SH-SY5Y (cell line): ENCODE measurements around the gene TSEN34.
A peak's percentile ranks its signal among the peaks of the same experiment; 100 is the strongest.
"Not testable (repeated sequence)": the region's sequence is repeated elsewhere in the genome, so short reads cannot be mapped to it uniquely, and the experiment has no call there.

Experiments used
- GATA2 ChIP-seq: IDR thresholded peaks from 2 replicates; pipeline ENCODE4 v1.6.1; 2011; ENCODE audit warnings: mild to moderate bottlenecking, low read depth, low read length
- GATA3 ChIP-seq: IDR thresholded peaks from 2 replicates; pipeline ENCODE4 v1.6.1; 2011; ENCODE audit warnings: low read depth, mild to moderate bottlenecking, low read length, moderate library complexity

The TSEN34 gene

GRCh38 chr19:54207983-54208783 lies 17.1 kb downstream of the TSEN34 start:
- no peak for TF ChIP-seq GATA3
- TF ChIP-seq GATA2 = no peak

DNA sequence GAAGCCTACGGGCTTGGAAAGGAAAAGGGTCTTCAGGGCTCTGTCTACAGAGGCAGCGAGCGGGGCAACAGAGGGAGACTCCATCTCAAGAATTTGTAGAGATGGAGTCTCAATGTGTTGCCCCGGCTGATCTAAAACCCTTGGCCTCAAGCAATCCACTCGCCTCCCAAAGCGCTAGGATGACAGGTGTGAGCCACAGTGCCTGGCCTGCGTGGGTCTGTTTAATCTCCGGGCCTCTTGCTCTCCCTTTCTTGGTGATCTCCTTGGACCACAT lies 17.6 kb downstream of the TSEN34 start:
- TF ChIP-seq GATA2 (no peak), GATA3 (no peak)

- TF ChIP-seq GATA3 (no peak), GATA2 (no peak)
Observed at GRCh38 chr19:54209058-54209810, 18.1 kb downstream of the TSEN34 start.

DNA sequence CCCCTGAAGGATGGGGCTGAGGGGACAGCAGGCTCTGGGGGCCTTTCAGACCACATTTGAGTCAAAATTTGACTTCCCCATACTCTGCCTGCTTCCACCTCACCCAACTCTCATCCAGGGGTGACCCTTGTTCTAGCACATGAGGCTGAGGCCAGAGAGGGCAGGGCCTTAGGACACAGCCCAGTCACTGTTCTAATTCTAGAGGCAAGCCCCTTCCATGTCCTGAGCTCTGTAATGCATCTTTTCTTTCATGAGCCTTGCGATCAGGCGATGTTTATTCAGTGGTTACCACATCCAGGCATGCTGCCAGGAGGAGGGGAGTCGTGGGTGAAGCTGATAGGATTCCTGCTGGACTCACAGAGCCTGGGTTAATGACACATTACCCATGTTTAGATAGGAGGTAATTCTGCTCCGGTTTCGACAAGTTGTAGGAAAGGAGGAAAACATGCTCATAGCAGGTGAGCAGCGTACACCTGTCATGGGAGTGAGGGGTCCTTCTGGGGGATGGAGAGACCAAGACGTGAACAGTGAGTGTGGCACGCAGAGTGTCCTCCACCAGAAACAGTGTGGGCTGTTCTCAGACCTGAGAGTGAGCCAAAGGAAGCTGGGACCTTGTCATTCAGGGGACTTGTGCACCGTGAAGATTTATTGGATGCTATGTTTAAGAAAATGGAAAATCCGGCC lies 18.8 kb downstream of the TSEN34 start:
- no peak for TF ChIP-seq GATA3
- no peak for TF ChIP-seq GATA2

- TF ChIP-seq GATA3 (no peak), GATA2 (no peak)
Observed at GRCh38 chr19:54211235-54211634, 20.1 kb downstream of the TSEN34 start.

DNA sequence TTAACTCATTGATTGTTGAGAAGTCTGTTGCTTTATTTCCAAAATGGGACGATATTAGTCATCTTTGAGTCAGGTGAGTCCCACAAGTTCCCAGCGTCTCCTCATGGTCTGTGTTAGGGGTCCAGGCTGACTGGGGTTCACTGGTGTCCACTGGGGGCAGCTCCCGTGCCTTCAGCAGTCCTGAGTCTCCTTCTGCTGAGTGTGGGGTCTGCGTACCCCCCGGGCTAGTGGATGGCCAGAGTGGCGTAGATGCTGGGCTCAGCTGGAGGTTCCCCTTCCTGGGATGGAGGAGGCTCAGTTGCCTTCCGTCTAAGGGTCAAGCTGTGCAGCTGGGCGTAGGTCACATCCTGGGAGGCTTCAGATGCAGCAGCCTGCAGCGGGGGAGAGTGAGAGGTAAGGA lies 25.8 kb downstream of the TSEN34 start:
- TF ChIP-seq GATA2 (no peak), GATA3 (no peak)

GRCh38 chr19:54218259-54218658 lies 27.2 kb downstream of the TSEN34 start:
- TF ChIP-seq GATA3 (no peak), GATA2 (no peak)

DNA sequence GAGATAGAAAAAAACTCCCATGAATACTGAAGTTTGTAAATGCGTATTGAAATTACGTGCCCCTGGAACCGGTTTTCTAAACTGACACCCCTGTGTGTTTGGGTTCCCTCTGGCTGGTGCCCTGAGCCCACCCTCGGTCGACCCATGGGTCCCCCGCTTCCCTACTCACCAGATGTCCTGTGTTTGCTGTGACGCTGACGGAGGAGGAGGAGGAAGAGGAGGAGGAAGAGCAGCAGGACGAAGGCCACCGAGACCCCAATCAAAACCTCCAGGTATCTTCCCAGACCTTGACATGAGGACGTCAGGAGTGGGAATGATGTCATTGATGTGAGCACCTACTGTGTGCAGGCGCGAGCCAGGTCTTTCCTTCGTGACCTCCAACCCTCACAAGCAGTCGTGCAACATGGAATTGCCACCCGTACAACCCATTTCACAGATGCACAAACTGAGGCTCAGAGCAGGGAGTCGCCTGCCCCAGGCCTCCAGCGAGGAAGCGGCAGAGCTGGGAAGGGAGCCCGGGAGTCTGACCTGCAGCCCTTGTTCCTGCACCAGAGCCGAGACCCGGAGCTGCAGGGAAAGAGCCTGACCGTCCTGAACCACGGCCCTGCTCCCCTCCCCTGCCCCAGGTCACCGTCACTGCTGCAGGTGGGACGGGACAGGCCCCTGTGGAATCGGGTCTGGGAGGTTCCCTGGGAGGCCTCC lies 28.0 kb downstream of the TSEN34 start:
- TF ChIP-seq GATA3 = no peak
- TF ChIP-seq GATA2 = no peak

DNA sequence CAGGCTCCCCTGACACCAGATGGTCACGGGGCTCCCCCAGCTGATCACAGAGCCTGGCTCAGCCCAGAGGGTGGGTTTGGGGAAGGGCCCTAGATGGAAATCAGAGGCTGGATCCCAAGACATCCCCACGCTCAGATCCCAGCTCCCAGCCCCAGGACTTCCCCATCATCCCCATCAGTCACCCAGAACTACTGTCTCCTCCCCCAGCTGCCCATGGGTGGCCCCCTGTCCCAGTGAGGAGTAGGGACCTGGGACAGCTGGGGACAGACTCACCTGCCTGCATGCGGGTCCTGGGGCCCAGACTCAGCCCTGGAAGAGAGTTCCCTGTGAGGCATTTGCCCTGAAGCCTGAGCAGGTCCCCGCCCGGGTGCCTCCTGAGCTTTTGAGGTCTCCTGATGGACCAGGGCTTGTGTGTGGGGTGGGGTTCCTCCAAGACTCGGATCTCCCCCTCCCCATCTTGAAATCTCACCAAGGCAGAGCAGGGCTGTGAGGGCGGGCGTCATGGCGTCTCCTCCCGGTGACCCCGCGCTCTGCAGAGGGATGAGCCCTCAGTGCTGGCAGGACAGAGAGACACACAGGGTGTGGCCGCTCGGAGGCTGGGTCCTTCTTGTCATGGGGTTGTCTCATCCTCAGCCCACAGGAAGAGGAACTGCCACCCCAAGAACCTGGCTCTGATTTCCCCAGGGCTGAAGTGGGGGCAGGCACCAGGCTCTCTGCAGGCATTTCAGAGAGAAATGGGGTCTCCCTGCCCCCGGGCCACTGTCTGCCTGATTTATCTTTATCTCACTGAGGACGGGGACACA lies 31.6 kb downstream of the TSEN34 start, which contains the start of gene LILRB3:
Gene LILRB3 (minus strand): TSS at position 534 of the 803 bp plus-strand sequence. CDS start 31 bp downstream, at position 503.
- TF ChIP-seq GATA3, GATA2: not testable (repeated sequence)

DNA sequence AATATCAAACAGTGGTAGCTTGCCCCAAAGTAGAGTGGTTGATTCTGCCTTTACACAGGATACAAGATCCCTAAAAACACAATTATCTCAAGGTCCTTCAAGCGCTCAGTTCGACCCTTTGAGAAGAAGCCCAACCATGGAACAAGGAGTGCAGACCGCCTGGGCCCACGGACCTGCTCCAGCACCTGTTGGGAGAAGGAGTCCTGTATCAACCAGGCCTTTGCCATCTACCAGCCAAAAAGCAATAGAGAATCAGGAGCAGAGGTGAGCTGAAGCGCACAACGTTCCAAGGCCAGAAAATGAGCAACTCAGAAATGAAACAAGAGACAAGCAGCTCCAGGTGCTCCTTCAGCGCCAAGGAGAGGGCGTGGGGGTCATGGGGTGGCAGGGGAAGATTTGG lies 38.0 kb downstream of the TSEN34 start:
- TF ChIP-seq GATA2 (no peak), GATA3 (no peak)

DNA sequence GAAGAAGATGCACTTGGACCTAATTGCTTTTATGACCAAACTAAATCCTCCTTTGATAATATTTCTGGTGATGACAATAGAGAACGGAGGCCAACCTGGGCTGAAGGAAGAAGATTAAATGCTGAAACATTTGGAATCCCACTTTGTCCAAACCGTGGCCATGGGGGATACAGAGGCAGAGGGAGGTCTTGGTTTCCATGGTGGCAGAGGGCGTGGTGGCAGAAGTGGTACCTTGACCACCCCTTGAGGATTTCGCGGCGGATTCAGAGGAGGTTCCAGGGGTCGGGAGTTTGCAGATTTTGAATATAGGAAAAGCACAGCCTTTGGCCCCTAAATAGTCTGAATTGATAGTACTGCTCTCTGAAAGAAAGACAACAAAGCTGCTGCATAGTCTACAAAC lies 38.9 kb downstream of the TSEN34 start:
- TF ChIP-seq GATA3 (no peak), GATA2 (no peak)

DNA sequence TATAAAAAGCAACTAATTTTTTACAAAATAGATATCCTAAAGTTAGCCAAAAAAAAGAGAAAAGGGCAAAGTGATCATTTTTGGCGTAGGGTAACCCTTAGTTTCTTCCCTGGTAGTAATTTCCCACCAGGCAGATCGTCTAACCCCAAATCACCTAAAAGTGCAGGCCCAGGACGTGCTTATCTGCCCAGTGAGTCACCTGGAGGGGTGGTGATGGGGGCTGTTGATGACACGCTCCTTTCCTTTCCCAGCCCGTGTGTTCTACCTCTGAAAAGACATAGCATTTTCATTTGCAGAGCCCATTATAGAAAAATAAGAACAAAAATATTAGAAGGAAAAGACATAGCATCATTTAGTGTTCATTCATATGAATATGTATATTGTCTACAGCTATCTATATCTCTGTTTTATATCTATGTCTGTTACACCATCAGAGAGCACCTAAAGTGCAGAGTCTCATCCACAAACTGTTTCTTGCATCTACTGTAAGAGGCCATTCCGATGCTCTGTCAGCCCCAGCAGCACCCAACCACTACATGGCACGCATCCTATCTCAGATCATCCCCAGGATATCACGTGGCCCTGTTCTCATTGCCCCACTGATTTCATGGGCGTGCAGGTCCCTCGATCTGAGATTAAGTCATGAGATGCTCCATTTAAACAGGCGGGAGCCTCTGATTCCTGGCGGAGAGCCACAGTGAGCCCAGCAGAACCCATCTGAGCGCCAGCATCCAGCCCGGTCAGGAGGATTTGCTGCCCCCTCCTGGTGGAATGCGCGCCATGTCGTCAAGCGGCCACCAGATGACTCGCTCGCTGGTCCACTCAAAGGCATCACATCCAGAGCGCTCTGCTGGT lies 40.2 kb downstream of the TSEN34 start:
- TF ChIP-seq GATA2 (peak; percentile 74), GATA3 (no peak)
